Lung microvascular endothelial cell (primary cell): ENCODE data around the gene NOD2. TPM values are rescaled to one million over a fixed set of nuclear protein-coding genes. Genes with fewer than 3 reads are reported as not detected.

Experiments used
- DNase-seq, 2 donors: peaks; one replicate each; pipeline versions ENCODE4 v3.0.0 to v3.0.0-alpha.2; 2010; ENCODE audit warnings: low read depth in 2 of 2
- total RNA-seq: library from RNA; depleted of rRNA; stranded (reverse); fragments of >200 nt; gene quantifications from 2 replicates; pipeline ENCODE4 v1.2.1, GENCODE V29; 2014

Gene NOD2
- total RNA-seq, 1 donor from 2014 or later = 0.60 TPM

GRCh38 chr16:50742576-50743200 is 49.3 kb downstream of the NOD2 start:
- peak; percentile 32 to 37 for DNase-seq

- DNase-seq = no peak
Observed at GRCh38 chr16:50743581-50744225, 50.3 kb downstream of the NOD2 start.

- peak in 1 of 2 donors; percentile 27 for DNase-seq
Observed at GRCh38 chr16:50744881-50745280, 51.5 kb downstream of the NOD2 start.

- DNase-seq = no peak
Observed at GRCh38 chr16:50745940-50746339, 52.5 kb downstream of the NOD2 start.

GRCh38 chr16:50747207-50747956 is 54.0 kb downstream of the NOD2 start:
- DNase-seq = peak; percentile 8 to 52

GRCh38 chr16:50751528-50751927 is 58.1 kb downstream of the NOD2 start:
- DNase-seq = peak in 1 of 2 donors; percentile 24

GRCh38 chr16:50752471-50753235 is 59.2 kb downstream of the NOD2 start:
- DNase-seq = no peak

GRCh38 chr16:50756473-50756872 is 63.1 kb downstream of the NOD2 start:
- DNase-seq = no peak

GRCh38 chr16:50761267-50761666 is 67.9 kb downstream of the NOD2 start:
- no peak for DNase-seq

GRCh38 chr16:50762241-50762640 is 68.8 kb downstream of the NOD2 start:
- peak in 1 of 2 donors; percentile 36 for DNase-seq

- no peak for DNase-seq
Observed at GRCh38 chr16:50763211-50763610, 69.8 kb downstream of the NOD2 start.

GRCh38 chr16:50765260-50765659 is 71.9 kb downstream of the NOD2 start:
- DNase-seq = no peak

GRCh38 chr16:50765861-50766260 is 72.5 kb downstream of the NOD2 start:
- DNase-seq = no peak

GRCh38 chr16:50767197-50767596 is 73.8 kb downstream of the NOD2 start:
- DNase-seq = no peak

- no peak for DNase-seq
Observed at GRCh38 chr16:50771366-50771765, 78.0 kb downstream of the NOD2 start.

GRCh38 chr16:50774405-50774804 is 81.0 kb downstream of the NOD2 start:
- DNase-seq = no peak

GRCh38 chr16:50774960-50775359 is 81.6 kb downstream of the NOD2 start:
- DNase-seq = no peak

GRCh38 chr16:50776037-50776436 is 82.6 kb downstream of the NOD2 start:
- no peak for DNase-seq

- DNase-seq = no peak
Observed at GRCh38 chr16:50778284-50779163, 85.1 kb downstream of the NOD2 start.

GRCh38 chr16:50781043-50781442 is 87.6 kb downstream of the NOD2 start:
- no peak for DNase-seq

- no peak for DNase-seq
Observed at GRCh38 chr16:50781518-50781917, 88.1 kb downstream of the NOD2 start.
